Transverse colon (tissue), 4 donors: Measurements from ENCODE around the gene OSBPL9. TPM values are rescaled to one million over a fixed set of nuclear protein-coding genes. Genes with fewer than 3 reads are reported as not detected.

Experiments
- DNase-seq: peaks from one replicate; pipeline ENCODE4 v3.0.0-alpha.2; 2019
- H3K27ac ChIP-seq, 4 donors: fragments of 200-600 bp; sonication (generic); 2 replicates each; pipeline ENCODE4 v1.5.1; 2016 to 2018; ENCODE audit warnings: inconsistent platforms in 4 of 4
- H3K27me3 ChIP-seq: fragments of 200-600 bp; sonication (generic); 2 replicates; pipeline ENCODE4 v1.5.1; 2017; ENCODE audit warnings: inconsistent platforms
- H3K36me3 ChIP-seq, 4 donors: fragments of 200-600 bp; sonication (generic); 2 replicates each; pipeline ENCODE4 v1.5.1; 2017 to 2019; ENCODE audit warnings: inconsistent platforms in 4 of 4
- H3K4me1 ChIP-seq, 4 donors: fragments of 200-600 bp; sonication (generic); 2 replicates each; pipeline ENCODE4 v1.5.1; 2017 to 2020; ENCODE audit warnings: inconsistent platforms in 4 of 4
- H3K4me3 ChIP-seq, 4 donors: fragments of 200-600 bp; sonication (generic); 1 replicate in 1 of 4; 2 replicates in 3 of 4; pipeline versions ENCODE4 v1.5.1 to v1.6.1; 2017 to 2019; ENCODE audit warnings: inconsistent platforms in 4 of 4
- H3K9me3 ChIP-seq, 2 donors: fragments of 200-600 bp; sonication (generic); 2 replicates each; pipeline ENCODE4 v1.5.1; 2017 to 2019; ENCODE audit warnings: inconsistent platforms in 2 of 2
- CTCF ChIP-seq, 5 experiments: fragments of 200-600 bp in 3 of 5; fragments of 450-650 bp in 2 of 5; sonication (generic) in 3 of 5; IDR thresholded peaks; 1 replicate in 2 of 5; 2 replicates in 3 of 5; pipeline ENCODE4 v1.5.1; 2016 to 2017; ENCODE audit warnings: antibody characterized with exemption in 5 of 5, inconsistent platforms in 3 of 5, mild to moderate bottlenecking in 2 of 5, moderate library complexity in 1 of 5
- EP300 ChIP-seq: sonication (generic); formaldehyde crosslinking; IDR thresholded peaks from one replicate; pipeline ENCODE4 v1.6.1; 2017; ENCODE audit warnings: antibody characterized with exemption, low read depth
- POLR2A ChIP-seq: fragments of 450-650 bp; IDR thresholded peaks from one replicate; pipeline ENCODE4 v1.6.1; 2016; ENCODE audit warnings: antibody characterized with exemption, mild to moderate bottlenecking, moderate library complexity
- POLR2AphosphoS5 ChIP-seq, 3 donors: sonication (generic); formaldehyde crosslinking; IDR thresholded peaks; one replicate each; pipeline ENCODE4 v1.6.1; 2016; ENCODE audit warnings: antibody characterized with exemption in 3 of 3
- WGBS, 2 donors: methylation state at CpG; one replicate each; pipeline ENCODE4 v1.1.5; 2018; ENCODE audit warnings: low coverage in 1 of 2; 5-methylcytosine and 5-hydroxymethylcytosine counted together
- in situ Hi-C, 4 donors: fragments of 200-750 bp; cut with MboI; loops; one replicate each; pipeline versions ENCODE4 v1.15.0 to v1.15.1; 2017; ENCODE audit warnings: low sequenced_read_pairs in 3 of 4, low pct_ligation_motif_present in 1 of 4, low pct_unique_long_range_greater_than_20kb in 1 of 4
- intact Hi-C: fragments of 100-400 bp; cut with DNase I; formaldehyde crosslinking; loops from one replicate; pipeline ENCODE4 v1.15.1; 2023; ENCODE audit warnings: low total_unique reads
- total RNA-seq, 4 donors: library from RNA; depleted of rRNA; stranded (reverse); fragments of >200 nt; gene quantifications; one replicate each; pipeline ENCODE4 v1.1.0, GENCODE V29; 2016

The OSBPL9 gene
- total RNA-seq, 4 donors from 2014 or later = 56.1 to 82.1 (median 65.4) TPM

- H3K4me1 ChIP-seq = peaks cover 0 to 2% (median 0%) of the 10 kb centered on the region in 4 donors
- DNase-seq = no peak
- no peak overlapping the region for H3K27ac ChIP-seq
- no peaks in the 10 kb centered on the region for H3K27me3 ChIP-seq
- TF ChIP-seq POLR2A (no peak), EP300 (no peak), CTCF (IDR thresholded peaks at IDR 0.05) (no peak), POLR2AphosphoS5 (IDR thresholded peaks at IDR 0.05) (no peak)
- H3K36me3 ChIP-seq = no peaks in the 10 kb centered on the region
- 73 to 76% methylated on average over 4 to 8 of the region's 8 CpGs for WGBS, 2 donors
- H3K9me3 ChIP-seq = no peaks in the 10 kb centered on the region
- H3K4me3 ChIP-seq = no peak overlapping the region
- intact Hi-C loops (no loop called here), in situ Hi-C loops (no loop called here)
Measured at GRCh38 chr1:51575406-51576084, 41.3 kb upstream of the OSBPL9 start.

DNA sequence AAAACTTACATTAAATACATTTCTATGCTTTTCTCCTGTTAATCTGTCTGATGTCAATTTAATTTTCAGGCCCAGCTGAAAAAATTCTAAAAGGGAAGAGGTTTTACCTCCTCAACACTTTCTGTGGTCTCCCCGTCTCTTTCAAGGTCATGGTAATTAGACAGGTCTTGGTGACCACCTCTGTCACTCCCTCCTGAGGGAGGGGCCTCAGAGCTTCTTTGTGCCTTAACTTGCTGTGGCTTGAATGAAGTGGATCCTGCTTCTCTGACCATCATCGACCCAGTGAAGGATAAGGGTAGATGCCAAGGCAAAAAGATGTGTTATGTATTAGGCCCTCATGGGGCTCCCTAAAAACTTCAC is 40.8 kb upstream of the OSBPL9 start:
- no peak for DNase-seq
- no peaks in the 10 kb centered on the region for H3K4me1 ChIP-seq
- 75% methylated on average over 2 of the region's 2 CpGs; no CpG with 5 or more reads in 1 of the 2 donors for WGBS, 2 donors
- intact Hi-C loops (no loop called here), in situ Hi-C loops (no loop called here)
- no peaks in the 10 kb centered on the region for H3K9me3 ChIP-seq
- TF ChIP-seq EP300 (no peak), POLR2A (no peak), CTCF (IDR thresholded peaks at IDR 0.05) (no peak), POLR2AphosphoS5 (IDR thresholded peaks at IDR 0.05) (no peak)
- H3K27ac ChIP-seq = no peak overlapping the region
- no peaks in the 10 kb centered on the region for H3K27me3 ChIP-seq
- H3K4me3 ChIP-seq = no peak overlapping the region
- H3K36me3 ChIP-seq = no peaks in the 10 kb centered on the region

- no peak for DNase-seq
- 91 to 96% methylated on average over 5 to 6 of the region's 6 CpGs for WGBS, 2 donors
- Histone ChIP-seq H3K27me3 (no peaks in the 10 kb centered on the region), H3K9me3 (no peaks in the 10 kb centered on the region), H3K27ac (no peak overlapping the region), H3K36me3 (no peaks in the 10 kb centered on the region), H3K4me1 (no peaks in the 10 kb centered on the region), H3K4me3 (no peak overlapping the region)
- in situ Hi-C loops (no loop called here), intact Hi-C loops (no loop called here)
- no peak for TF ChIP-seq CTCF (IDR thresholded peaks at IDR 0.05)
- no peak for TF ChIP-seq POLR2A
- no peak for TF ChIP-seq EP300
- no peak for TF ChIP-seq POLR2AphosphoS5 (IDR thresholded peaks at IDR 0.05)
Measured at GRCh38 chr1:51576923-51577322, 40.0 kb upstream of the OSBPL9 start.

DNA sequence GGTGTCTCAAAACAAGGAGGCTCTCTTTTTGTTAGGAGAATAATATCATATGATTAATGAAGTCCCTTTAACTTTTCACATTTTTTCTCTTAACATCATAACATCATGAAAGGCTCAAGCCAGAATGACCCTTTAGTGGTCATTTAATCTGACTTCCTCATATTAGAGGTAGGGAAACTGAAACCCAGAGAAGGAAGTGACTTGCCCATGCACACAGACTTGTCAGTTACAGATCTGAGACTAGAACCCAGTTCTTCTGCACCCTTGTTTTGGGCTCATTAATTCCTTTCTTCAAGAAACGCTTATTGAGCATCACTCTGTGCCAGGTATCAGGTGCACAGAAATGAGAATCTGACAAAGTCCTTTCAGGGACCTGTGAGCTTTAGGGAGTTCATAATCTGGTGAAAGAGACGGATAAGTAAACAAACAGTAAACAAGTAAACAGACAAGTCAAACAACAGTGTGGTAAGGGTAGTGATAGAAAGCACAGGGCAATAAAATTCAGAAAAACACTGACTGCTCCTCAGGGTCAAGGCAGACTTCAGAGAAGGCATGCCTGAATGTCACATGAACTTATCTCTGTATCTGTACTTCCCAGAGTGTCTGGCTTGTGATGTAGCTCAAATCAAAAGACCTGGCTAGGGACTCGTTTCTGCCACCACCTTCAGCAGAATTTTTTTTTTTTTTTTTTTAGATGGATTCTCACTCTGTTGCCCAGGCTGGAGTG is 38.3 kb upstream of the OSBPL9 start:
- DNase-seq = no peak
- 42 to 57% methylated on average over 2 to 3 of the region's 3 CpGs for WGBS, 2 donors
- no peak overlapping the region for H3K27ac ChIP-seq

More for the DNA sequence above, 38.3 kb upstream of the OSBPL9 start:
- no peaks in the 10 kb centered on the region for H3K27me3 ChIP-seq
- no peaks in the 10 kb centered on the region for H3K4me1 ChIP-seq
- no peak overlapping the region for H3K4me3 ChIP-seq
- intact Hi-C loops = no loop called here
- in situ Hi-C loops = no loop called here
- TF ChIP-seq POLR2AphosphoS5 (IDR thresholded peaks at IDR 0.05) = no peak
- no peak for TF ChIP-seq POLR2A
- TF ChIP-seq CTCF (IDR thresholded peaks at IDR 0.05) = no peak
- no peak for TF ChIP-seq EP300
- H3K36me3 ChIP-seq = no peaks in the 10 kb centered on the region
- H3K9me3 ChIP-seq = no peaks in the 10 kb centered on the region
